ENCODE measurements around the gene LCAT.

The LCAT gene

GRCh38 chr16:67948015-67948414 lies 4.1 kb upstream of the LCAT start:
- Histone ChIP-seq H3K27ac (ENCODE audit: insufficient read depth, low read length, poor library complexity, severe bottlenecking) (no peak overlapping the region), H3K4me3 (ENCODE audit: insufficient read depth, low read depth, low read length, poor library complexity, severe bottlenecking) (no peak overlapping the region), H3K4me1 (ENCODE audit: control insufficient read depth, insufficient read depth, low read length, poor library complexity, severe bottlenecking) (no peaks in the 10 kb centered on the region), H3K36me3 (ENCODE audit: control insufficient read depth, insufficient read depth, low read length) (peaks cover 28% of the 10 kb centered on the region), H3K9me3 (ENCODE audit: control insufficient read depth, low read length) (no peaks in the 10 kb centered on the region), H3K27me3 (replicated peaks; ENCODE audit: control insufficient read depth, insufficient read depth, low read length, poor library complexity, severe bottlenecking) (no peaks in the 10 kb centered on the region)
- no peak for DNase-seq

GRCh38 chr16:67946966-67947558 lies 3.1 kb upstream of the LCAT start:
- no peak for DNase-seq
- peaks cover 1% of the 10 kb centered on the region for H3K4me1 ChIP-seq (ENCODE audit: control insufficient read depth, insufficient read depth, low read length, poor library complexity, severe bottlenecking)
- H3K4me3 ChIP-seq (ENCODE audit: insufficient read depth, low read depth, low read length, poor library complexity, severe bottlenecking) = no peak overlapping the region
- H3K36me3 ChIP-seq (ENCODE audit: control insufficient read depth, insufficient read depth, low read length) = peaks cover 28% of the 10 kb centered on the region
- no peak overlapping the region for H3K27ac ChIP-seq (ENCODE audit: insufficient read depth, low read length, poor library complexity, severe bottlenecking)
- no peaks in the 10 kb centered on the region for H3K27me3 ChIP-seq (replicated peaks; ENCODE audit: control insufficient read depth, insufficient read depth, low read length, poor library complexity, severe bottlenecking)
- H3K9me3 ChIP-seq (ENCODE audit: control insufficient read depth, low read length) = no peaks in the 10 kb centered on the region

GRCh38 chr16:67946128-67946569 lies 2.2 kb upstream of the LCAT start:
- H3K27me3 ChIP-seq (replicated peaks; ENCODE audit: control insufficient read depth, insufficient read depth, low read length, poor library complexity, severe bottlenecking) = no peaks in the 10 kb centered on the region
- DNase-seq = no peak
- H3K36me3 ChIP-seq (ENCODE audit: control insufficient read depth, insufficient read depth, low read length) = peaks cover 28% of the 10 kb centered on the region
- no peak overlapping the region for H3K4me3 ChIP-seq (ENCODE audit: insufficient read depth, low read depth, low read length, poor library complexity, severe bottlenecking)
- no peaks in the 10 kb centered on the region for H3K9me3 ChIP-seq (ENCODE audit: control insufficient read depth, low read length)
- no peak overlapping the region for H3K27ac ChIP-seq (ENCODE audit: insufficient read depth, low read length, poor library complexity, severe bottlenecking)
- H3K4me1 ChIP-seq (ENCODE audit: control insufficient read depth, insufficient read depth, low read length, poor library complexity, severe bottlenecking) = peaks cover 7% of the 10 kb centered on the region

- no peak for DNase-seq
- no peaks in the 10 kb centered on the region for H3K27me3 ChIP-seq (replicated peaks; ENCODE audit: control insufficient read depth, insufficient read depth, low read length, poor library complexity, severe bottlenecking)
- no peak overlapping the region for H3K27ac ChIP-seq (ENCODE audit: insufficient read depth, low read length, poor library complexity, severe bottlenecking)
- H3K4me3 ChIP-seq (ENCODE audit: insufficient read depth, low read depth, low read length, poor library complexity, severe bottlenecking) = no peak overlapping the region
- peaks cover 8% of the 10 kb centered on the region for H3K4me1 ChIP-seq (ENCODE audit: control insufficient read depth, insufficient read depth, low read length, poor library complexity, severe bottlenecking)
- H3K36me3 ChIP-seq (ENCODE audit: control insufficient read depth, insufficient read depth, low read length) = peaks cover 28% of the 10 kb centered on the region
- no peaks in the 10 kb centered on the region for H3K9me3 ChIP-seq (ENCODE audit: control insufficient read depth, low read length)
Observed at GRCh38 chr16:67945392-67945933, 1.5 kb upstream of the LCAT start.

- Histone ChIP-seq H3K4me3 (ENCODE audit: insufficient read depth, low read depth, low read length, poor library complexity, severe bottlenecking) (no peak overlapping the region), H3K27ac (ENCODE audit: insufficient read depth, low read length, poor library complexity, severe bottlenecking) (no peak overlapping the region), H3K4me1 (ENCODE audit: control insufficient read depth, insufficient read depth, low read length, poor library complexity, severe bottlenecking) (peaks cover 15% of the 10 kb centered on the region), H3K36me3 (ENCODE audit: control insufficient read depth, insufficient read depth, low read length) (peaks cover 25% of the 10 kb centered on the region), H3K27me3 (replicated peaks; ENCODE audit: control insufficient read depth, insufficient read depth, low read length, poor library complexity, severe bottlenecking) (no peaks in the 10 kb centered on the region), H3K9me3 (ENCODE audit: control insufficient read depth, low read length) (no peaks in the 10 kb centered on the region)
- DNase-seq = no peak
Observed at GRCh38 chr16:67944690-67945391, 921 bp upstream of the LCAT start.

- Histone ChIP-seq H3K4me3 (ENCODE audit: insufficient read depth, low read depth, low read length, poor library complexity, severe bottlenecking) (no peak overlapping the region), H3K36me3 (ENCODE audit: control insufficient read depth, insufficient read depth, low read length) (peaks cover 22% of the 10 kb centered on the region), H3K27me3 (replicated peaks; ENCODE audit: control insufficient read depth, insufficient read depth, low read length, poor library complexity, severe bottlenecking) (no peaks in the 10 kb centered on the region), H3K9me3 (ENCODE audit: control insufficient read depth, low read length) (no peaks in the 10 kb centered on the region), H3K27ac (ENCODE audit: insufficient read depth, low read length, poor library complexity, severe bottlenecking) (no peak overlapping the region), H3K4me1 (ENCODE audit: control insufficient read depth, insufficient read depth, low read length, poor library complexity, severe bottlenecking) (peaks cover 18% of the 10 kb centered on the region)
- DNase-seq = no peak
Observed at GRCh38 chr16:67943256-67943618, 683 bp downstream of the LCAT start.

- H3K4me3 ChIP-seq (ENCODE audit: insufficient read depth, low read depth, low read length, poor library complexity, severe bottlenecking) = no peak overlapping the region
- peaks cover 18% of the 10 kb centered on the region for H3K4me1 ChIP-seq (ENCODE audit: control insufficient read depth, insufficient read depth, low read length, poor library complexity, severe bottlenecking)
- no peak for DNase-seq
- H3K27me3 ChIP-seq (replicated peaks; ENCODE audit: control insufficient read depth, insufficient read depth, low read length, poor library complexity, severe bottlenecking) = no peaks in the 10 kb centered on the region
- H3K27ac ChIP-seq (ENCODE audit: insufficient read depth, low read length, poor library complexity, severe bottlenecking) = no peak overlapping the region
- peaks cover 22% of the 10 kb centered on the region for H3K36me3 ChIP-seq (ENCODE audit: control insufficient read depth, insufficient read depth, low read length)
- no peaks in the 10 kb centered on the region for H3K9me3 ChIP-seq (ENCODE audit: control insufficient read depth, low read length)
Observed at GRCh38 chr16:67942510-67943255, 1.2 kb downstream of the LCAT start.

- Histone ChIP-seq H3K4me3 (ENCODE audit: insufficient read depth, low read depth, low read length, poor library complexity, severe bottlenecking) (no peak overlapping the region), H3K36me3 (ENCODE audit: control insufficient read depth, insufficient read depth, low read length) (peaks cover 18% of the 10 kb centered on the region), H3K27me3 (replicated peaks; ENCODE audit: control insufficient read depth, insufficient read depth, low read length, poor library complexity, severe bottlenecking) (no peaks in the 10 kb centered on the region), H3K27ac (ENCODE audit: insufficient read depth, low read length, poor library complexity, severe bottlenecking) (no peak overlapping the region), H3K9me3 (ENCODE audit: control insufficient read depth, low read length) (no peaks in the 10 kb centered on the region), H3K4me1 (ENCODE audit: control insufficient read depth, insufficient read depth, low read length, poor library complexity, severe bottlenecking) (peaks cover 22% of the 10 kb centered on the region)
- no peak for DNase-seq
Observed at GRCh38 chr16:67942200-67942509, 1.8 kb downstream of the LCAT start.

- Histone ChIP-seq H3K27ac (ENCODE audit: insufficient read depth, low read length, poor library complexity, severe bottlenecking) (no peak overlapping the region), H3K4me3 (ENCODE audit: insufficient read depth, low read depth, low read length, poor library complexity, severe bottlenecking) (no peak overlapping the region), H3K27me3 (replicated peaks; ENCODE audit: control insufficient read depth, insufficient read depth, low read length, poor library complexity, severe bottlenecking) (no peaks in the 10 kb centered on the region), H3K36me3 (ENCODE audit: control insufficient read depth, insufficient read depth, low read length) (peaks cover 18% of the 10 kb centered on the region), H3K4me1 (ENCODE audit: control insufficient read depth, insufficient read depth, low read length, poor library complexity, severe bottlenecking) (peaks cover 26% of the 10 kb centered on the region), H3K9me3 (ENCODE audit: control insufficient read depth, low read length) (no peaks in the 10 kb centered on the region)
- DNase-seq = no peak
Observed at GRCh38 chr16:67941469-67942199, 2.3 kb downstream of the LCAT start.
